SHP77 treated with DMSO at 0.1 percent for 48 hours (cell line): Measurements from ENCODE around the gene SNTG2.

Experiments used
- DNase-seq: peaks from one replicate; lab custom pipeline; 2025; lab: John Stamatoyannopoulos, UW

SNTG2 gene

GRCh38 chr2:953975-954686, 3.5 kb downstream of the SNTG2 start:
- no peak for DNase-seq

- no peak for DNase-seq
Measured at GRCh38 chr2:954687-955000, 4.0 kb downstream of the SNTG2 start.

GRCh38 chr2:955829-956731, 5.4 kb downstream of the SNTG2 start:
- no peak for DNase-seq

- no peak for DNase-seq
Measured at GRCh38 chr2:959457-959856, 8.8 kb downstream of the SNTG2 start.

- DNase-seq = no peak
Measured at GRCh38 chr2:960061-960736, 9.6 kb downstream of the SNTG2 start.

GRCh38 chr2:961786-962185, 11.1 kb downstream of the SNTG2 start:
- DNase-seq = no peak

GRCh38 chr2:963876-964275, 13.2 kb downstream of the SNTG2 start:
- no peak for DNase-seq

- no peak for DNase-seq
Measured at GRCh38 chr2:964562-964961, 13.9 kb downstream of the SNTG2 start.

GRCh38 chr2:965640-966147, 15.0 kb downstream of the SNTG2 start:
- no peak for DNase-seq

GRCh38 chr2:973129-973528, 22.5 kb downstream of the SNTG2 start:
- no peak for DNase-seq

GRCh38 chr2:974054-974453, 23.4 kb downstream of the SNTG2 start:
- no peak for DNase-seq

- no peak for DNase-seq
Measured at GRCh38 chr2:974502-974901, 23.9 kb downstream of the SNTG2 start.

- no peak for DNase-seq
Measured at GRCh38 chr2:975095-975494, 24.4 kb downstream of the SNTG2 start.

- no peak for DNase-seq
Measured at GRCh38 chr2:979069-979928, 28.6 kb downstream of the SNTG2 start.

GRCh38 chr2:980176-980575, 29.5 kb downstream of the SNTG2 start:
- DNase-seq = no peak

GRCh38 chr2:981258-981657, 30.6 kb downstream of the SNTG2 start:
- no peak for DNase-seq

GRCh38 chr2:981759-982158, 31.1 kb downstream of the SNTG2 start:
- DNase-seq = no peak

GRCh38 chr2:985317-985898, 34.8 kb downstream of the SNTG2 start:
- DNase-seq = no peak

GRCh38 chr2:987789-988188, 37.1 kb downstream of the SNTG2 start:
- DNase-seq = no peak

- no peak for DNase-seq
Measured at GRCh38 chr2:989781-990467, 39.3 kb downstream of the SNTG2 start.

- no peak for DNase-seq
Measured at GRCh38 chr2:990970-991369, 40.3 kb downstream of the SNTG2 start.
